GM18511 (cell line): Measurements from ENCODE around the gene TUBB4B.

Experiments used
- ATAC-seq: cut with Tn5 transposase; IDR thresholded peaks from one replicate; pipeline ENCODE4 v1.9.1; 2021; ENCODE audit warnings: mild to moderate bottlenecking, moderate library complexity; ENCODE audit not compliant: unreplicated experiment

Gene TUBB4B

DNA sequence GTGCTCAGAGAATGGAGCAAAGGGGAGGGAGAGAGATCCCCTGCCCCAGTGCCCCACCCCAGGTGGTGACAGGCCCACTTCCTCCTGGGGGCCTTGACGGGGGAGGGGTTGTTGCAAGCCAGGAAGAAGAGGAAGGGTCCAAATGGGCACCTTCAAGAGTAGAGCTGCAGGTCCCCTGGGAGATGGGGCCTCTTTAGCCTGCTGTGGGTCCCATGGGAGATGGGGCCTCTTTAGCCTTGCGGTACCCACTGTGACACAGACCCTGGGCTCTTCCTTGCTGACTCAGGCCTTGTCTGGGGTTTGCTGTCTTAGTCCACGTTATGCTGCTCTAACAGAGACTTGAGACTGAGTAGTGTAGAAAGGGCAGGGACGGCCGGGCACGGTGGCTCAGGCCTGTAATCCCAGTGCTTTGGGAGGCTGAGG lies 26.9 kb downstream of the TUBB4B start:
- no peak for ATAC-seq

- ATAC-seq: no peak
Observed at GRCh38 chr9:137268538-137269201, 27.6 kb downstream of the TUBB4B start.

DNA sequence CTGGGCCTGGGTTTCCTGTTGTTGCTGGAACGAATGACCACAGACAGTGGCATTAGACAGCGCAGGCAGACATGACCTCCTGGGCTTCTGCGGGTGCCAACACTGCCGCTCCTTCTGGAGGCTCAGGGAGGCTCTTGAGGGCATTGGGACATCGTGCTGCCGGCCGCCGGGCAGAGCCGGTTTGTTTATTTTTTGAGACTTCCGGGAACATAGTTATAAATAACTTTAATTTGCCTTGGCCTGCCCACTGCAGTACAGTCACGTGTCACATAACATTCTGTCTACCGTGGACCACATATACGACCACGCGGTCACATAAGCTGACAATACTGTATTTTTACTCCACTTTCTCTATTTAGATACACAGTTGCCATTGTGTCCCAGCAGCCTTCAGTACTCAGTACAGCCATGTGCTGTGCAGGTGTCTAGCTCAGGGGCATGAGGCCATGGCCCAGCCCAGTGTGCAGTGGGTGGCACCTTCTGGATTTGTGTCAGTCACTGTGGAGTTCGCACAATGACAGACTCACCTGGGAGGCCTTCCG lies 28.2 kb downstream of the TUBB4B start:
- ATAC-seq: no peak

- ATAC-seq: no peak
Observed at GRCh38 chr9:137270929-137271695, 30.0 kb downstream of the TUBB4B start.

DNA sequence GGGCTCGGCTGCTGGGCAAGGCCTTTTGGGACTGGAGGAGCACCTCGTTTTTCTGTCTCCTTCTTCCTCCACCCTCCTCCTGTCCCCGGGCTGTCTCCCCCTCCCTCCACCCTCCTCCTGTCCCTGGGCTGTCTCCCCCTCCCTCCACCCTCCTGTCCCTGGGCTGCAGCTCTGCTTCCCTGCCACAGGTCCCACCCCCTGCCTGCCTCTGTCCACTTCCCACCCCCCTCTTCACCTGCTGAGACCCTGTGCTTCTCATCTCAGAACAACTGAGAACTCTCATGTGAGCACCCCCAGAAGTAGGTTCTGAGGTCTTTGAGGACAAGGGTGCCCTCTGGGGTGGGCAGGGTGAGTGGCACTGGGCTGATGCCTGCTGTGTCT lies 30.6 kb downstream of the TUBB4B start:
- no peak for ATAC-seq

GRCh38 chr9:137272241-137273094 lies 31.4 kb downstream of the TUBB4B start:
- no peak for ATAC-seq

DNA sequence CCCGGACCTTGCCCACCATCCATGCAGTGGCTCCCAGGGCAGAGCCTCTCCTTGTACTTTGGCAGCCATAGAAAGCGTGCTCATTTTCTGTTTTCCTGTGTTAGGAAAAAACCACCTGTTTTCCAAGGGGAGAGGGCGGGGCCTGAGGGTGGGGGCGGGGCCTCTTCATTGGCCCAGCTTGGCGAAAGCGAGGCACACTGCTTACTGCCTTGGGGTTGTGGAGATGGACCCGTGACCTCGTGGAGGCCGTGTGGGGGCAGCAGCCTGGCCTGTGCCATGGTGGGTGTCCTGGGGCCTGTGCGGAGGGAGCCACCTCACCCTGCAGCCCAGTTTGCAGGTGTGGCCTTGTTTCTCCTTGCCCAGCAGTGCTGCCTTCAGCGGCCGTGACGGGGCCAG lies 32.0 kb downstream of the TUBB4B start:
- no peak for ATAC-seq

GRCh38 chr9:137273611-137274320 lies 32.7 kb downstream of the TUBB4B start:
- ATAC-seq: no peak

DNA sequence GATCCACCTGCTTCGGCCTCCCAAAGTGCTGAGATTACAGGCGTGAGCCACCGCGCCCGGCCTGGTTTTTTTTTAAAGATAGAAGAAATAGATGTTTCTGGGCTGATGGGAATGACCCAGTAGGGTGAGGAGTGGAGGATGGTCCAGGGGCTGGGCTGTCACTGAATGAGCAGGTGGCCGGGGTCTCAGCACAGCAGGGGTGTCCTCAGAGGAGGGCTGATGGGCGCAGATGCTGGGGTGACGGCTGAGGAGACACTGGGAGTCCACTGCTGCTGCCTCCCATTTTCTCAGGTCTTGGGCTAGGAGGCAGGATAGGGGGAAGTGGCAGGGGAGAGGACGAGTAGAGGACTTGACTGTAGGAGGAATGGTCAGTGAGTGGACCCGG lies 34.1 kb downstream of the TUBB4B start:
- no peak for ATAC-seq

GRCh38 chr9:137275588-137276472 lies 34.7 kb downstream of the TUBB4B start:
- ATAC-seq: no peak

DNA sequence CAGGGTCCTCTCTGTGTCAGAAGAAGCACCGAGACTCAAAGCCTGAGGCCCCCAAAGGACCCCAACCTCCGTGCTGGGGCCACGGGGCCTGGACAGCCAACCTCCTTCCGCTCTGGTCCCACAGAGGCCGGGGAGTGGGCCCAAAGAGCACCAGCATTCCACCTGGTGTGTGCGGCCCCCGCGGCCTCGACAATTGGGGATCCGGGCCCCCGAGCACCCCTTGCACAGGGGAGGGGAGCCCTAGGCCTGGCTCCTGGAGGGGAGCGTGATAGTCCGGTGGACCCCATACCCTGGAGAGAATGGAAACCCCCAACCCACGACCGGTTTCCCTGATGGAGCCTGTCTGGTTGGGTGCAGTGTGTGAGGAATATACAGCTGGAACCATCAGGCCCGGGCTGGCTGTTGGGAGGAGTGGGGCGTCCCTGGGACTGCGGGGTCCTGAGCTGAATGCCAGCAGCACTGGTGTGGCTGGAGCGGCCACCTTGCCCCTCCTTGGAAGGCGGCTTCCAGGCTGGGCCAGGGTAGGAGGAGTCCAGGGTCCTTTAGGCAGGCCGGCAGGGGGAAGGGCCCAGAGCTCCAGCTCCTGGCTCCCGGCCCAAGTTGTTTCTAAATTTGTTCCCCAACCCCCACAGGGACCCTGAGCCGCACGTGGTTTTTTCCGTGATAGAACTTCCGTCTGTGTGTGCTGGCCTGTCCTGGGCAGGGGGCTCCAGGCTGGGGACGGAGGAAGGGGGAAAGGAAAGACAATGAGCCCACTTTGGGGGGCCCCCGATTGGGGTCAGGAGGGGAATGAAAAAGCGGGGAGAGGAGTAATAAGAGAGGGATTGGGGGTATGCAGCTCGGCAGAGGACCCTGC lies 35.6 kb downstream of the TUBB4B start:
- ATAC-seq: no peak

DNA sequence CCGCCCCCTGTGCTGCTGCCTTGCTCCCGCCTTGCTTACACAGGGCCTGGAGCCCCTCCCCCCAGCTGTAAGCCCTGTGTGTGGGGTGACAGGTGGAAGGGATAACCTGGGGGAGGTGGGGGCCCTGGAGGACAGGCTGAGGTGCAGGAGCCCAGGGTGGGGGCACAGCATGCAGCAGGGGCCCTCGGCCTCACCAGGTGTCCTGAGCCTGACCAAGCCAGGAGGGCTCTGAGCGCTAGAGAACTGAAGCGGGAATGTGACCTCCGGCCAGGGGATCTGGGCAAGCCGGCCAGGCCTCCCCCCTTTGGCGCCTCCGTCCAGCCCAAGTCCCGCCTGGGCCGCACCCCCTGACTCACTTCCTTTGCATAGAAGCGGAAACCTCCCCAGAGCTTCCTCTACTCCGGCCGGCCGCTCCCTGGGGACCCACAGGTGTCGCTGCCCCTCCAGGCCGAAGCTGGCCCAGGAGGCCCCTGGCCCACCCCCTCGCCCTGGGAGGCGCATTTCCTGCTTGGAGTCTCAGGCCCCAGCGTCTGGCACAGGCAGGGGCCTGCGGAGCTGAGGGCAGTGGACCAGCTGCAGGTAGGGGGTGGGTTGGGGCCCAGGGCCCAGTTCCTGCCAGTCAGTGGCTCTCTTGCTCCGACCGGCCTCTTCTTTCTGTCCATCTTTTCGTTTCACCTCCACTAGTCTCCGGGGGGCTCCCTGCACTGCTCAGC lies 36.4 kb downstream of the TUBB4B start, which contains the start of gene TOR4A:
TSS of gene TOR4A (plus strand) at position 398 of the 713 bp plus-strand sequence. CDS start 964 bp downstream, outside the sequence.
- ATAC-seq: peak; percentile 84

GRCh38 chr9:137278061-137278701 lies 37.1 kb downstream of the TUBB4B start:
- ATAC-seq: peak; percentile 9

DNA sequence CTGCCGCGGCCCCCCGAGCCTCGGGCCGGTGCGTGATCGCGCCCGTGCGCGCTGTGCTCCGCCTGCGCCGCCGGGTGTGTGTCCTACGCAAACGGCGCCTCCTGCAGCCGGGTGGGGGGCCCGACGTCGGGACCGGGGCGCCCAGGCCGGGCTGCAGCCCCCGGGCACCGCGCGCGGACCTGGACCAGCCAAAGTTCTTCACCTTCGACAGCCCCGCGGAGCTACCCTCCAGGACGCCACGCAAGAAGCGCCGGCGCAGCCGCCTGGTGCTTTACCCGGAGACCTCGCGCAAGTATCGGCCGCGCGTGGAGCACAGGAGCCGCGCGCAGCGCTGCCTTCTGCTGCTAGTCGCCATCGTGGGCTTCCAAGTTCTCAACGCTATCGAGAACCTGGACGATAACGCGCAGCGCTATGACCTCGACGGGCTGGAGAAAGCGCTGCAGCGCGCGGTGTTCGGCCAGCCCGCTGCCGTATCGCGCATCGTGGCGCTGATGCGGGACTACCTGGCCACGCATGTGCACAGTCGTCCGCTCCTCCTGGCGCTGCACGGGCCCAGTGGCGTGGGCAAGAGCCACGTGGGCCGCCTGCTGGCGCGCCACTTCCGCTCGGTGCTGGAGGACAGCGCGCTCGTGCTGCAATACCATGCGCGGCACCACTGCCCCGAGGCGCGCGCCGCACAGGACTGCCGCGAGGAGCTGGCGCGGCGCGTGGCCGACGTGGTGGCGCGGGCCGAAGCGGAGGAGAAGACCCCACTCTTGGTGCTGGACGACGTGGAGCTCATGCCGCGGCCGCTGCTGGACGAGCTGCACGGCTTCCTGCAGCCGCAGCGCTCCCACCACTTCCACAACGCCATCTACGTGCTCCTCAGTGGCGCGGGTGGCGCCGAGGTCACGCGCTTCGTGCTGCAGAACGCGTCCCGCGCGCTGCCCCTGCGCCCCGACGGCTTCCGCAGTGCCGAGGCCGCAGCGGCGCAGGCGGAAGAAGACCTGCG lies 37.9 kb downstream of the TUBB4B start:
- ATAC-seq: no peak

DNA sequence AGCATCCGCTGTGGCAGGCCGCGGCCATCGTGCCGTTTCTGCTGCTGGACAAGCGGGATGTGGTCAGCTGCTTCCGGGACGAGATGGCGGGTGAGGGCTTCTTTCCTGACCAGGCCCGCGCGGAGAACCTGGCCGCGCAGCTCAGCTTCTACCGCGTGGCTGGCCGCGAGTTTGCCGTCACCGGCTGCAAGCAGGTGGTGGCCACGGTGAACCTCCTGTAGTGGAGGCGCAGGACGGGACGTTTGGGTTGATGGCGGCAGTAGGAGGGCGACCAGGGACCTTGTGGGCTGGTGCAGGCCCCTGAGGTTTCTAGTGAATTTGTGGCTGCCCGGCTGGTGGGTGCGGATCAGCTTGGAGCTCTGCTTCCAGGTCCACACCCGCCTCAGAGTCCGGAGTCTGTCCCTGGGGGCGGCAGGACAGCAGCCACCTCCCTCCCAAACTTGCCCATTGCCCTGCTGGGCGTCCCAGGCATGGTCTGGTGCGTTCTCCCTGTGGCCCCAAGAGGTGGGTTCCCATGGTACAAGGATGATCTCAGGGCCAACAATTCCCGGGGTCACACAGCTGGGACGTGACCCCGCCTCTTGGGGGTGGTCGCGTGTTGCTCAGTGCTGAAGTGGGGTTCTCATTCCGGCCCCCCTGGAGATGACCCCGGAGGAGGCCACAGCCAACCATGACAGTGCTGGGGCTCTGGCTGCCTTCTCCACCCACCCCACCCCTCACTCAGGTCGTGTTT lies 38.8 kb downstream of the TUBB4B start:
- ATAC-seq: no peak
